NOMO-1 treated with dmso at 0.1 percent for 144 hours (cell line): ENCODE results near the gene APBA1.

Experiments
- DNase-seq: peaks from one replicate; lab custom pipeline; 2025; ENCODE audit not compliant: unreplicated experiment; lab: John Stamatoyannopoulos, UW

APBA1 gene

DNA sequence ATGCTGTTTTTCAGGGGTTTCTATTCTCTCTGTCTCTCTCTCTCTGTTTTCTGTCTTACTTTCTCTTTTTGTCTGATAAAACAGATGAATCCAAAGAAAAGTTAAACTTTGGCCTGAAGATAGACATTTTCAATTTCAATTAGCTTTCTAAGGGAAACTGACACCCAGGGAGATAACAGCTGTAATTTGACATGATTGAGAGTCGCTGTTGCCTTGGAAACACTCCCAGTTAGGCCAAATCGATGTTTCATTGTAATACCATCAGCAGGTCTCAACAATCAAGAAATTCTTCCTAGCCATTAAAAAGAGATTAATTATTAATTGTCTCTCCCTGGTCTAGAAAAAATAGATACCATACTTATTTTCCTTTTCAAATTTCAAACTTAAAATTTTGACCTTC, 294.2 kb downstream of the APBA1 start:
- no peak for DNase-seq
